ENCODE data around the gene SLC26A2. TPM values are rescaled to one million over a fixed set of nuclear protein-coding genes. Genes with fewer than 3 reads are reported as not detected.
A peak's percentile ranks its signal among the peaks of the same experiment; 100 is the strongest.

The SLC26A2 gene
- total RNA-seq, 2 experiments from 2014 or later: 2.1 to 2.8 TPM

GRCh38 chr5:150000256-150000989 lies 39.9 kb downstream of the SLC26A2 start, which contains the start of the genes HMGXB3 and TIGD6:
Gene HMGXB3, plus strand, starts transcription at chr5:150000739. Its CDS starts 4,114 bp downstream, at chr5:150004853.
Gene TIGD6, minus strand, starts transcription at chr5:150000654. Its CDS starts 4,306 bp downstream, at chr5:149996348.
- CTCF ChIA-PET (ENCODE audit: unreplicated experiment): no interaction called here
- Histone ChIP-seq H3K27ac (ENCODE audit: low read depth, low read length, poor library complexity, severe bottlenecking) (peak within 1 kb of the TSS; percentile 66), H3K4me2 (ENCODE audit: low read length) (peak within 1 kb of the TSS; percentile 85), H2AFZ (ENCODE audit: low read length) (peak within 1 kb of the TSS; percentile 77), H3K79me2 (ENCODE audit: insufficient read depth, low read depth, low read length) (peaks cover 44% of the 10 kb centered on the region), H3K36me3 (ENCODE audit: insufficient read depth, low read length) (peaks cover 29% of the 10 kb centered on the region), H3K9me3 (ENCODE audit: low read length) (no peaks in the 10 kb centered on the region), H3K9me2 (ENCODE audit: insufficient read depth, low read length) (no peaks in the 10 kb centered on the region), H4K20me1 (ENCODE audit: insufficient read depth, low read length) (peaks cover 10% of the 10 kb centered on the region; the same call in 1 of the 2 replicates), H3K4me1 (ENCODE audit: insufficient read depth, low read length, poor library complexity, severe bottlenecking) (peaks cover 27% of the 10 kb centered on the region), H3K4me3 (ENCODE audit: low read depth, low read length, poor library complexity, severe bottlenecking) (peak within 1 kb of the TSS; percentile 83)
- intact Hi-C loops (cut with micrococcal nuclease; ENCODE audit: unreplicated experiment): loop anchor here (2.0 to 5.0 kb wide), 4 partner anchors 40 to 656 kb away; partner anchors contain the start of genes CSNK1A1, GRPEL2, PPARGC1B and SLC26A2
- peak; percentile 96 for DNase-seq (ENCODE audit: low spot score)
- TF ChIP-seq EZH2phosphoT487 (IDR thresholded peaks at IDR 0.05; ENCODE audit: borderline replicate concordance, low read depth, low read length): no peak
- TF ChIP-seq, protein P1, sequence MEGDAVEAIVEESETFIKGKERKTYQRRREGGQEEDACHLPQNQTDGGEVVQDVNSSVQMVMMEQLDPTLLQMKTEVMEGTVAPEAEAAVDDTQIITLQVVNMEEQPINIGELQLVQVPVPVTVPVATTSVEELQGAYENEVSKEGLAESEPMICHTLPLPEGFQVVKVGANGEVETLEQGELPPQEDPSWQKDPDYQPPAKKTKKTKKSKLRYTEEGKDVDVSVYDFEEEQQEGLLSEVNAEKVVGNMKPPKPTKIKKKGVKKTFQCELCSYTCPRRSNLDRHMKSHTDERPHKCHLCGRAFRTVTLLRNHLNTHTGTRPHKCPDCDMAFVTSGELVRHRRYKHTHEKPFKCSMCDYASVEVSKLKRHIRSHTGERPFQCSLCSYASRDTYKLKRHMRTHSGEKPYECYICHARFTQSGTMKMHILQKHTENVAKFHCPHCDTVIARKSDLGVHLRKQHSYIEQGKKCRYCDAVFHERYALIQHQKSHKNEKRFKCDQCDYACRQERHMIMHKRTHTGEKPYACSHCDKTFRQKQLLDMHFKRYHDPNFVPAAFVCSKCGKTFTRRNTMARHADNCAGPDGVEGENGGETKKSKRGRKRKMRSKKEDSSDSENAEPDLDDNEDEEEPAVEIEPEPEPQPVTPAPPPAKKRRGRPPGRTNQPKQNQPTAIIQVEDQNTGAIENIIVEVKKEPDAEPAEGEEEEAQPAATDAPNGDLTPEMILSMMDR (conservative IDR thresholded peaks at IDR 0.05; ENCODE audit: low read length): no peak
- POLR2A ChIA-PET: interaction anchor here (0.6 to 1.5 kb wide), 5 partner anchors 21 to 654 kb away, joined by 3 to 4 read pairs (median 3); no protein-coding TSS in a partner anchor
- BruUV-seq (replicated peaks): no TSS peak

GRCh38 chr5:150000990-150001659 lies 40.6 kb downstream of the SLC26A2 start:
- TF ChIP-seq, protein P1 (conservative IDR thresholded peaks at IDR 0.05; ENCODE audit: low read length): no peak
- no peak for TF ChIP-seq EZH2phosphoT487 (IDR thresholded peaks at IDR 0.05; ENCODE audit: borderline replicate concordance, low read depth, low read length)
- Histone ChIP-seq H3K27ac (ENCODE audit: low read depth, low read length, poor library complexity, severe bottlenecking) (peak overlapping the region; percentile 66), H2AFZ (ENCODE audit: low read length) (peak overlapping the region; percentile 77; the same call in 1 of the 2 replicates), H3K4me3 (ENCODE audit: low read depth, low read length, poor library complexity, severe bottlenecking) (peak overlapping the region; percentile 83), H4K20me1 (ENCODE audit: insufficient read depth, low read length) (peaks cover 10% of the 10 kb centered on the region; the same call in 1 of the 2 replicates), H3K36me3 (ENCODE audit: insufficient read depth, low read length) (peaks cover 36% of the 10 kb centered on the region), H3K4me2 (ENCODE audit: low read length) (peak overlapping the region; percentile 85), H3K9me2 (ENCODE audit: insufficient read depth, low read length) (no peaks in the 10 kb centered on the region), H3K79me2 (ENCODE audit: insufficient read depth, low read depth, low read length) (peaks cover 44% of the 10 kb centered on the region), H3K4me1 (ENCODE audit: insufficient read depth, low read length, poor library complexity, severe bottlenecking) (peaks cover 27% of the 10 kb centered on the region), H3K9me3 (ENCODE audit: low read length) (no peaks in the 10 kb centered on the region)
- ChIA-PET POLR2A (interaction anchor here (1.5 kb wide), 1 partner anchor 28 kb away, joined by 3 read pairs; no protein-coding TSS in a partner anchor), CTCF (ENCODE audit: unreplicated experiment) (no interaction called here)
- no TSS peak for BruUV-seq (replicated peaks)
- intact Hi-C loops (cut with micrococcal nuclease; ENCODE audit: unreplicated experiment): loop anchor here (2.0 to 5.0 kb wide), 4 partner anchors 40 to 656 kb away; partner anchors contain the start of genes CSNK1A1, GRPEL2, PPARGC1B and SLC26A2
- peak; percentile 50 for DNase-seq (ENCODE audit: low spot score)
